Measurements from ENCODE around the gene ADAM12.

ADAM12 gene

GRCh38 chr10:126156503-126156902, 231.8 kb downstream of the ADAM12 start:
- Histone ChIP-seq H3K27ac (ENCODE audit: low read depth, low read length) (no peak overlapping the region), H3K36me3 (ENCODE audit: control insufficient read depth, insufficient read depth, low read length) (no peaks in the 10 kb centered on the region), H3K27me3 (ENCODE audit: control insufficient read depth, insufficient read depth, low read length) (no peaks in the 10 kb centered on the region), H3K4me1 (ENCODE audit: control insufficient read depth, insufficient read depth, low read length) (no peaks in the 10 kb centered on the region), H3K9ac (ENCODE audit: low read length) (no peak overlapping the region), H3K4me3 (ENCODE audit: low read length) (no peak overlapping the region)

- Histone ChIP-seq H3K4me3 (ENCODE audit: low read length) (no peak overlapping the region), H3K27ac (ENCODE audit: low read depth, low read length) (no peak overlapping the region), H3K36me3 (ENCODE audit: control insufficient read depth, insufficient read depth, low read length) (no peaks in the 10 kb centered on the region), H3K27me3 (ENCODE audit: control insufficient read depth, insufficient read depth, low read length) (no peaks in the 10 kb centered on the region), H3K4me1 (ENCODE audit: control insufficient read depth, insufficient read depth, low read length) (no peaks in the 10 kb centered on the region), H3K9ac (ENCODE audit: low read length) (no peak overlapping the region)
Measured at GRCh38 chr10:126156012-126156411, 232.3 kb downstream of the ADAM12 start.

DNA sequence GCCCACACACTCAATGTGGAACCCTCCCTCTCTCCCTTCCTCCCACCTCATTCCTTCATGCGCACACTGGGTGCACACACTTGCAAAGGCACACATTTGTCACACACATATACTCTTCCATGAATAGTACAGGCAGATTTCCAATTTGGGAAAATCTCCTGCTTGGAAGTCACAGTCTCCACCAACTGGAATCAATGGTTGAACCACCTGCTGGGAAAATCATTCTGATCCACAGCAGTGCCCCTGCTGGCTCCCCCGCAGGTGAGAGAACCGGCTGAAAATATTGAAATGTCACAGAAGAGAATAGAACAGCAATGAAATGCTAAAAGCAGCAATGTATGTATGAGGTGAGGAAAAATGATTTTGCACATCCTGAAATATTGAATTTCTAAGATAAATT, 232.7 kb downstream of the ADAM12 start:
- H3K4me1 ChIP-seq (ENCODE audit: control insufficient read depth, insufficient read depth, low read length): no peaks in the 10 kb centered on the region
- H3K27ac ChIP-seq (ENCODE audit: low read depth, low read length): no peak overlapping the region
- no peaks in the 10 kb centered on the region for H3K27me3 ChIP-seq (ENCODE audit: control insufficient read depth, insufficient read depth, low read length)
- no peak overlapping the region for H3K9ac ChIP-seq (ENCODE audit: low read length)
- no peaks in the 10 kb centered on the region for H3K36me3 ChIP-seq (ENCODE audit: control insufficient read depth, insufficient read depth, low read length)
- H3K4me3 ChIP-seq (ENCODE audit: low read length): no peak overlapping the region

DNA sequence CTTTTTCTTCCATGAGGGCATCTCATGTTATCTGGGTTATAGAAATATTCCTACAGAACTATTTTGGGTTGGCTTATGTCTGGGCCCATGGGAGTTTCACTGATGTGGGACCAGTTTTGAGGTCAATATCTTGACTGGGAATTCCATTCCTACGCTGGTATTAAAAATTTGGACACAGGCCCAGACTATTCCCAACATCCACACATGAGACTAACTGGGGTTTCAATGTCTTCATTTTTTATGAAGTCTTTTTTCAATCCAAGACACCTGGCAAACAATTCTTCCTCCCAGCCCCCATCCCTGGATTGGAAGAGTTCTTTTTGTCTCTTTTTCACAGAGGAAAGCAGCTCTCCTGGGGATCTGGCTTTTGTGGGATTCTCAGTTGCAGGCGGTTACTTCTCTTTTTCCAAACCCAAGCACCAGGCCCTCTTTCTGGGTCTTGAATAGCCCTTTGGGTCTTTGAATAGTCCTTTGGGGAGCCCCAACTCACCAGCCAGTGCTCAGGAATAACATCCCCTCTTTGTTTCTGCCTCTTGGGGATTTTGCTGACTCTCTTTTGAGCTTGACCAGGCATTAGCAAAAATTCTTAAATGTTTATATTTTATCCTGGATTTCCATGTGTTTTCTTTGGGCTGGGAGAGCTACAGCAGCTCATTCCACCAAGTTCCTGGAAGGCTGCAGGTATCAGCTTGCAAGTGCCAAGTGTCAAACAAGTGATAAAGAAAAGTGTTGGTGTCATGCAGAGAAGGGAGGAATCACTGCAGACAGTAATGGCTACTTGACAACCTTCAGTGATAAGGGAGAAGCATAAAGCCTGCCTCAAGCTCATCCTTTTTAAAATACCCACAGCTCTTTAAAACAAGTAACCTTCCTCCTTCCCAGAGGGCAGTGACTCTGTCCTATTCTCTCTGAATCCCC, 234.3 kb downstream of the ADAM12 start:
- H3K9ac ChIP-seq (ENCODE audit: low read length): no peak overlapping the region
- H3K27me3 ChIP-seq (ENCODE audit: control insufficient read depth, insufficient read depth, low read length): no peaks in the 10 kb centered on the region
- no peak overlapping the region for H3K4me3 ChIP-seq (ENCODE audit: low read length)
- no peaks in the 10 kb centered on the region for H3K4me1 ChIP-seq (ENCODE audit: control insufficient read depth, insufficient read depth, low read length)
- H3K36me3 ChIP-seq (ENCODE audit: control insufficient read depth, insufficient read depth, low read length): no peaks in the 10 kb centered on the region
- H3K27ac ChIP-seq (ENCODE audit: low read depth, low read length): no peak overlapping the region

GRCh38 chr10:126147866-126148587, 240.2 kb downstream of the ADAM12 start:
- H3K27ac ChIP-seq (ENCODE audit: low read depth, low read length): no peak overlapping the region
- H3K36me3 ChIP-seq (ENCODE audit: control insufficient read depth, insufficient read depth, low read length): no peaks in the 10 kb centered on the region
- no peaks in the 10 kb centered on the region for H3K27me3 ChIP-seq (ENCODE audit: control insufficient read depth, insufficient read depth, low read length)
- H3K9ac ChIP-seq (ENCODE audit: low read length): no peak overlapping the region
- no peaks in the 10 kb centered on the region for H3K4me1 ChIP-seq (ENCODE audit: control insufficient read depth, insufficient read depth, low read length)
- no peak overlapping the region for H3K4me3 ChIP-seq (ENCODE audit: low read length)

DNA sequence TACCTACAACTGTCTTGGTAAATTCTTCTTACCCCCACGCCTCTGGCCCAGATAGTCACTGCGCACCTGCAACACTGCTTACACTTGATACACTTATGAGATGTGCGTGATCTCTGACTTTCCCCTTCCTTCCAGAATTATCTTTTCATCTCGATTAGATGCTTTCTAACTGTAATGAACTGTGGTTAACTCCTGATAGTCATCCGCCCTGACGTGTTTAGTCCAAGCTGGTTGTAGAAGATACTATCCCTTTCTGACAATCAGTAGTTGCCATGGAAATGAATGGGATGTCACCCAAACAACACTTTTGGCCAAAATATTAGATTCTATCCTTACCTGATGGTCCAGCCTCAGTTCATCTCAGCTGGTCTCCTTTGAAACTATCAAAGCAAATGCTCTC, 241.5 kb downstream of the ADAM12 start:
- no peaks in the 10 kb centered on the region for H3K36me3 ChIP-seq (ENCODE audit: control insufficient read depth, insufficient read depth, low read length)
- H3K4me3 ChIP-seq (ENCODE audit: low read length): no peak overlapping the region
- no peaks in the 10 kb centered on the region for H3K4me1 ChIP-seq (ENCODE audit: control insufficient read depth, insufficient read depth, low read length)
- no peak overlapping the region for H3K9ac ChIP-seq (ENCODE audit: low read length)
- no peaks in the 10 kb centered on the region for H3K27me3 ChIP-seq (ENCODE audit: control insufficient read depth, insufficient read depth, low read length)
- no peak overlapping the region for H3K27ac ChIP-seq (ENCODE audit: low read depth, low read length)

DNA sequence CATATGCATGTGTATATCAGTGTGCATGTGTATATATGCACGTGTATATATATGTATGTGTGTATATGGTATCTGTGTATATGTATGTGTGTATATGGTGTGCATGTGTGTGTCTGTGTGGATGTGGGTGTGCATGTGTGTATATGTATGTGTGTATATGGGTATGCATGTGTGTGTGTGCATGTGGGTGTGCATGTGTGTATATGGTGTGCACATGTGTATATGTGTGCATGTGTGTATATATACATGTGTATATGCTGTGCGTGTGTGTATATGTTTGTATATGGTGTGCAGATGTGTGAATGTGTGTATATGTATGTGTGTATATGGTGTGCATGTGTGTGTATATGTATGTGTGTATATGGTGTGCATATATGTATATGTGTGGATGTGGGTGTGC, 245.2 kb downstream of the ADAM12 start:
- no peak overlapping the region for H3K9ac ChIP-seq (ENCODE audit: low read length)
- H3K27me3 ChIP-seq (ENCODE audit: control insufficient read depth, insufficient read depth, low read length): no peaks in the 10 kb centered on the region
- H3K27ac ChIP-seq (ENCODE audit: low read depth, low read length): no peak overlapping the region
- H3K4me3 ChIP-seq (ENCODE audit: low read length): no peak overlapping the region
- H3K4me1 ChIP-seq (ENCODE audit: control insufficient read depth, insufficient read depth, low read length): no peaks in the 10 kb centered on the region
- H3K36me3 ChIP-seq (ENCODE audit: control insufficient read depth, insufficient read depth, low read length): no peaks in the 10 kb centered on the region

- H3K27ac ChIP-seq (ENCODE audit: low read depth, low read length): no peak overlapping the region
- no peak overlapping the region for H3K4me3 ChIP-seq (ENCODE audit: low read length)
- no peaks in the 10 kb centered on the region for H3K36me3 ChIP-seq (ENCODE audit: control insufficient read depth, insufficient read depth, low read length)
- no peak overlapping the region for H3K9ac ChIP-seq (ENCODE audit: low read length)
- no peaks in the 10 kb centered on the region for H3K4me1 ChIP-seq (ENCODE audit: control insufficient read depth, insufficient read depth, low read length)
- H3K27me3 ChIP-seq (ENCODE audit: control insufficient read depth, insufficient read depth, low read length): no peaks in the 10 kb centered on the region
Measured at GRCh38 chr10:126140746-126141273, 247.5 kb downstream of the ADAM12 start.

DNA sequence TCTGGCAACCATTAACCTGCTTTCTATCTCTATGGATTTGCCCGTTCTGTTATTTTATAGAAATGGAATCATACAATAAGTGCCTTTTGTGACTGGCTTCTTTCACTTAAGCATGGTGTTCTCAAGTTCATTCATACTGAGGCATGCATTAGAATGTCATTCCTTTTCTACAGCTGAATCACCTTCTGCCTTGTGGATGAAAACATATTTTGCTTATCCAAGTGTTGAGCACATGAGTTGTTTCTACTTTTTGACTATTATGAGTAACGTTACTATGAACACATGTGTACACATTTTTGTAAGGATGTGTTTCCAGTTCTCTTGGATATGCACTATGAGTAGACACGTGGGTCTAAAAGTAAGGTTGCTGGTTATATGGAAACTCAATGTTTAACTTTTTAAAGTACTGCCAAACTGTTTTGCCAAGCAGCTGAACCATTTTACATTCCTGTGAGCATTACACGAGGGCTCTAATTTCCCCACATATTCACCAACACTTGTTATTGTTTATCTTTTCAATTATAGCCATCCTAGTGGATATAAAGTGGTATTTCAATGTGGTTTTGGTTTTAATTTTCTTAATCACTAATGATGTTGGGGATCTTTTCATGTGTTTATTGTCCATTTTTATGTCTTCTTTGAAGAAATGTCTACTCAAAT, 250.6 kb downstream of the ADAM12 start:
- no peaks in the 10 kb centered on the region for H3K36me3 ChIP-seq (ENCODE audit: control insufficient read depth, insufficient read depth, low read length)
- H3K9ac ChIP-seq (ENCODE audit: low read length): no peak overlapping the region

DNA sequence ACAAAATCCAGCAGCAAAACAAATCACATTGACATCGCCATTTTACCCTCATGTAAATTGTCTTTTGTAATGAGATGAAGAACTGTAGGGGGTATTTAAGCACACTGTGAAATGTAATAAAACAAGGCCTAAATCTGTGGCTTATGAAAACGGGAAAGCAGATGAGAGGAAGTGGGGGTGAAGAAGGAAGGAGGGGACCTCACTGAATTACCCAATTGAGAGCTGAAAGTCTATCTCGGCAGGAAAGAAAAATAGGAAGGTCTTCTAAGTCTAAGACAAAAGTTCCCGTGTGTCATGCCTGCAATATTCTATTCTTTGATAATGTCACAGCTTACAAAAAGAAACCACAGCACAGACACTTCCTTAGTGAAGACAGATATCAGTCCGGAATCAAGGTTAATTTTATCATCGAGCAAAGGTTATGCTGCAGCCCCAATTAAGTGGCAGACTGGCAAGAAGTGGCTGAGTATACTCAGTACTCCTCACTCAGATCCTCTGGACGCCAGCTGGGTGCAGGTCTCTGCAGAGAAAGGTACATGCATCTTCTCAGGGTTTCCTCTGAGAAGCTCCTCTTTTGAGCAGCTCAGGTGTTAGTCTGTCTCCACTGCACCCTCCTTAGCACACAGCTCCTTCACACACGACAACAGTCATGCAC, 252.2 kb downstream of the ADAM12 start:
- Histone ChIP-seq H3K9ac (ENCODE audit: low read length) (no peak overlapping the region), H3K4me3 (ENCODE audit: low read length) (no peak overlapping the region), H3K36me3 (ENCODE audit: control insufficient read depth, insufficient read depth, low read length) (no peaks in the 10 kb centered on the region), H3K4me1 (ENCODE audit: control insufficient read depth, insufficient read depth, low read length) (no peaks in the 10 kb centered on the region), H3K27ac (ENCODE audit: low read depth, low read length) (no peak overlapping the region), H3K27me3 (ENCODE audit: control insufficient read depth, insufficient read depth, low read length) (no peaks in the 10 kb centered on the region)

More for the DNA sequence above, 250.6 kb downstream of the ADAM12 start:
- Histone ChIP-seq H3K27me3 (ENCODE audit: control insufficient read depth, insufficient read depth, low read length) (no peaks in the 10 kb centered on the region), H3K4me1 (ENCODE audit: control insufficient read depth, insufficient read depth, low read length) (no peaks in the 10 kb centered on the region), H3K4me3 (ENCODE audit: low read length) (no peak overlapping the region), H3K27ac (ENCODE audit: low read depth, low read length) (no peak overlapping the region)

DNA sequence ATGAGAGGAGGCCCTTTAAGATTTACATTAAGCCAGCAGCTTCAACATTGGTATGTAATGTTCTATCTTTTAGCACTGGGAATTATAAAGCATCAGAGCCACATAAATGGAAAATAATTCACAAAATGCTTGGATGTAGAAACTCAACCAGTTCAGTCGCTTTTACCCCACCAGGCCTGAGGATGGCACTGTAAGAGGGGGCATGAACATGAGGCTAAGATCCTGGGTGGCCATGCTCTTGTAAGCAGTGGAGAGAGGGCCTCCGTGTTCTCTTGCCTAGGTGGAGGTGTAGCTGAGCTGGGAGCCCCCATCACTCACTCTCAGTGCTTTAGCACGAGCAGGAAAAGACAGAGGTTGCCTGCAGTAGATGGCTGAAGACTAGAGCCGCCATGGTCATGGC, 253.1 kb downstream of the ADAM12 start:
- H3K27ac ChIP-seq (ENCODE audit: low read depth, low read length): no peak overlapping the region
- H3K36me3 ChIP-seq (ENCODE audit: control insufficient read depth, insufficient read depth, low read length): no peaks in the 10 kb centered on the region
- no peaks in the 10 kb centered on the region for H3K27me3 ChIP-seq (ENCODE audit: control insufficient read depth, insufficient read depth, low read length)
- H3K4me3 ChIP-seq (ENCODE audit: low read length): no peak overlapping the region
- H3K9ac ChIP-seq (ENCODE audit: low read length): no peak overlapping the region
- H3K4me1 ChIP-seq (ENCODE audit: control insufficient read depth, insufficient read depth, low read length): no peaks in the 10 kb centered on the region

All from rectal smooth muscle tissue (tissue), 1 donor.